Left lobe of liver (tissue), 2 donors: Measurements from ENCODE around the gene PCDHA10. TPM values are rescaled to one million over a fixed set of nuclear protein-coding genes. Genes with fewer than 3 reads are reported as not detected.
"Not testable (repeated sequence)": the region's sequence is repeated elsewhere in the genome, so short reads cannot be mapped to it uniquely, and the experiment has no call there.

Experiments
- ATAC-seq: fragments of 200-7000 bp; cut with Tn5 transposase; one replicate; pipeline ENCODE4 v1.9.1; 2020; ENCODE audit warnings: mild to moderate bottlenecking, moderate library complexity
- DNase-seq: peaks from one replicate; pipeline ENCODE4 v3.0.0-alpha.2; 2020; ENCODE audit warnings: low spot score
- total RNA-seq: library from RNA; stranded (reverse); gene quantifications from one replicate; pipeline ENCODE4 v1.2.1, GENCODE V29; 2021
- donor health status: DM: no; HTN: no; CAD: no; lungs with moderate emphysema.
- donor health status: DM: no; HTN: yes; CAD: no.

PCDHA10 gene
- total RNA-seq, result not detected

- no peak for ATAC-seq
These were observed at the start of gene PCDHA10 for GRCh38 chr5:140855772-140856674. Gene PCDHA10, plus strand, starts transcription at chr5:140855897. Its CDS starts 152 bp downstream, at chr5:140856049.

GRCh38 chr5:140806834-140807775 lies 48.6 kb upstream of the PCDHA10 start, which contains the start of gene PCDHA4:
Gene PCDHA4, plus strand, starts transcription at chr5:140807068.
- DNase-seq (no peak), ATAC-seq (no peak)

More at GRCh38 chr5:140855772-140856674, at the start of gene PCDHA10:
- DNase-seq, result no peak

- not testable (repeated sequence) for ATAC-seq, DNase-seq
These were observed 47.3 kb upstream of the PCDHA10 start for GRCh38 chr5:140808241-140808888.

- ATAC-seq (no peak), DNase-seq (no peak)
These were observed 46.8 kb upstream of the PCDHA10 start for GRCh38 chr5:140808889-140809291.

DNA sequence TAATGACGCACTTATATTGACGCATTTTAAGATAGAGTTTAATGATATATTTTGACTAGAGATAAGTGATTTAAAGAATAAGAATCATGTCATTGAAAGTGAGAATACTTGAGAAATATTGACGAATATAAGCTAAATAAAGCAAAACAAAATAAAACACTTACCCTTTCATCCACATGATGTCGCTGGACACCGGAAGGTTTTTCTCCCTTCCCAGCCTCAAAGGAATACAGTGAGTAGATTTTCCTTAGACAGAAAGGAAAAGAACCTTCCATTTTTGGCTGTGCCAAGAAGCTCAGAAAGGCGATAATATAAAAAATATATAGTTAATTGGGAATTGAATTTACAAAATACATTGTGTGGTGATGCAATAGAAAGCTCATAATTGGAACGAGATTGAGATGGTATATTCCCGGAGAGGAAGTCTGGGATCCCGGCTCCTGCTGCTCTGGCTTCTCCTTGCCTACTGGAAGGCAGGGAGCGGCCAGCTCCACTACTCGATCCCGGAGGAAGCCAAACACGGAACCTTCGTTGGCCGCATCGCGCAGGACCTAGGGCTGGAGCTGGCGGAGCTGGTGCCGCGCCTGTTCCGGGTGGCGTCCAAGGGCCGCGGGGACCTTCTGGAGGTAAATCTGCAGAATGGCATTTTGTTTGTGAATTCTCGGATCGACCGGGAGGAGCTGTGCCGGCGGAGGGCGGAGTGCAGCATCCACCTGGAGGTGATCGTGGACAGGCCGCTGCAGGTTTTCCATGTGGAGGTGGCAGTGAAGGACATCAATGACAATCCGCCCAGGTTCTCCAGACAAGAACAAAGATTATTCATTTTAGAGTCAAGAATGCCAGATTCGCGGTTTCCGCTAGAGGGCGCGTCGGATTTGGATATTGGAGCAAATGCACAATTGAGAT lies 34.1 kb upstream of the PCDHA10 start, which contains the start of gene PCDHA5:
Gene PCDHA5 (plus strand): TSS at position 239 of the 906 bp plus-strand sequence.
- DNase-seq (no peak), ATAC-seq (no peak)

GRCh38 chr5:140822281-140822629 lies 33.4 kb upstream of the PCDHA10 start:
- ATAC-seq, result no peak
- DNase-seq, result no peak

DNA sequence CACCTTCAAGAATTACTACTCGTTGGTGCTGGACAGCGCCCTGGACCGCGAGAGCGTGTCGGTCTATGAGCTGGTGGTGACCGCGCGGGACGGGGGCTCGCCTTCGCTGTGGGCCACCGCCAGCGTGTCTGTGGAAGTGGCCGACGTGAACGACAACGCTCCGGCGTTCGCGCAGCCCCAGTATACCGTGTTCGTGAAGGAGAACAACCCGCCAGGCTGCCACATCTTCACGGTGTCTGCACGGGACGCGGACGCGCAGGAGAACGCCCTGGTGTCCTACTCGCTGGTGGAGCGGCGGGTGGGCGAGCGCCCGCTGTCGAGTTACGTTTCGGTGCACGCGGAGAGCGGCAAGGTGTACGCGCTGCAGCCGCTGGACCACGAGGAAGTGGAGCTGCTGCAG lies 32.7 kb upstream of the PCDHA10 start:
- ATAC-seq, DNase-seq: not testable (repeated sequence)

DNA sequence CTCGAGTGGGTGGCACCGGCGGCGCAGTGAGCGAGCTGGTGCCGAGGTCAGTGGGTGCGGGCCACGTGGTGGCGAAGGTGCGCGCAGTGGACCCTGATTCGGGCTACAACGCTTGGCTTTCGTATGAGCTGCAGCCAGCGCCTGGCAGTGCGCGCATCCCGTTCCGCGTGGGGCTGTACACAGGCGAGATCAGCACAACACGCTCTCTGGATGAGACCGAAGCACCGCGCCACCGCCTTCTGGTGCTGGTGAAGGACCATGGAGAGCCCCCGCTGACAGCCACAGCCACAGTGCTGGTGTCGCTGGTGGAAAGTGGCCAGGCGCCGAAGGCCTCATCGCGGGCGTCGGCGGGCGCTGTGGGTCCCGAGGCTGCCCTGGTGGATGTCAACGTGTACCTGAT lies 32.2 kb upstream of the PCDHA10 start:
- ATAC-seq, result no peak
- DNase-seq, result no peak

DNA sequence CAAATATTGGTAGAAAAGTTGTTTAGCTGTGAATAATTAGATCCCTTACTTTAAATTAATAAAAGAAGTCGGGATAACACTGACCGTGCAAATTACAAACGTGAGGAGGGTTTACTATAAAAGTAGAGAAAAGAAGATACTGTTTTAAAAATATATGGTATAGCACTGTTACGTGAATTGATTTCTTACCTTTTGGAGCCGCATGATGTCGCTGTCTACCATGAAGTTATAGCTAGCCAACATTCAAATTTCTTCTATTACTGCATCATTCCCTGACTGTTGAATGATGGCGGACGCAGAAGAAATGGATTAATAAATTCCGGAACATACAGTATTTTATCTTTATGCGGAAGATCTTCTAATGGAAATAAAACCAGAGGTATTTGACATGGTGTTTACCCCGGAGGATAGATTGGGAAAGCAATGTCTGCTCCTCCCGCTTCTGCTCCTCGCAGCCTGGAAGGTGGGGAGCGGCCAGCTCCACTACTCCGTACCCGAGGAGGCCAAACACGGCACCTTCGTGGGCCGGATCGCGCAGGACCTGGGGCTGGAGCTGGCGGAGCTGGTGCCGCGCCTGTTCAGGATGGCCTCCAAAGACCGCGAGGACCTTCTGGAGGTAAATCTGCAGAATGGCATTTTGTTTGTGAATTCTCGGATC lies 27.9 kb upstream of the PCDHA10 start, which contains the start of gene PCDHA6:
Gene PCDHA6 (plus strand): TSS at position 257 of the 658 bp plus-strand sequence. CDS start 132 bp downstream, at position 389.
- ATAC-seq, result no peak
- DNase-seq, result no peak

GRCh38 chr5:140828362-140828737 lies 27.3 kb upstream of the PCDHA10 start:
- DNase-seq, result no peak
- ATAC-seq, result no peak

DNA sequence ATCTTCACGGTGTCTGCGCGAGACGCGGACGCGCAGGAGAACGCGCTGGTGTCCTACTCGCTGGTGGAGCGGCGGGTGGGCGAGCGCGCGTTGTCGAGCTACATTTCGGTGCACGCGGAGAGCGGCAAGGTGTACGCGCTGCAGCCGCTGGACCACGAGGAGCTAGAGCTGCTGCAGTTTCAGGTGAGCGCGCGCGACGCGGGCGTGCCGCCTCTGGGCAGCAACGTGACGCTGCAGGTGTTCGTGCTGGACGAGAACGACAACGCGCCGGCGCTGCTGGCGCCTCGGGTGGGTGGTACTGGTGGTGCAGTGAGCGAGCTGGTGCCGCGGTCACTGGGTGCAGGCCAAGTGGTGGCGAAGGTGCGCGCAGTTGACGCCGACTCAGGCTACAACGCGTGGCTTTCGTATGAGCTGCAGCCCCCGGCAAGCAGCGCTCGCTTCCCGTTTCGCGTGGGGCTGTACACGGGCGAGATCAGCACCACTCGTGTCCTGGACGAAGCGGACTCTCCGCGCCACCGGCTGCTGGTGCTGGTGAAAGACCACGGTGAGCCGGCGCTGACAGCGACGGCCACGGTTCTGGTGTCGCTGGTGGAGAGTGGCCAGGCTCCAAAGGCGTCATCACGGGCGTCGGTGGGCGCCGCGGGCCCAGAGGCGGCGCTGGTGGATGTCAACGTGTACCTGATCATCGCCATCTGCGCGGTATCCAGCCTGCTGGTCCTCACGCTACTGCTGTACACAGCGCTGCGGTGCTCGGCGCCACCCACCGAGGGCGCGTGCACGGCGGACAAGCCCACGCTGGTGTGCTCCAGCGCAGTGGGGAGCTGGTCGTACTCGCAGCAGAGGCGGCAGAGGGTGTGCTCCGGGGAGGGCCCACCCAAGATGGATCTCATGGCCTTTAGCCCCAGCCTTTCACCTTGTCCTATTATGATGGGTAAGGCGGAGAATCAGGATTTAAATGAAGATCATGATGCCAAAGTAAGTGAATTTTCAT lies 25.9 kb upstream of the PCDHA10 start:
- not testable (repeated sequence) for DNase-seq, ATAC-seq

GRCh38 chr5:140833993-140834392 lies 21.7 kb upstream of the PCDHA10 start, which contains the start of gene PCDHA7:
Gene PCDHA7, plus strand, starts transcription at chr5:140834269. Its CDS starts 115 bp downstream, at chr5:140834384.
- ATAC-seq, result no peak
- no peak for DNase-seq

GRCh38 chr5:140834439-140835008 lies 21.2 kb upstream of the PCDHA10 start:
- DNase-seq, ATAC-seq: not testable (repeated sequence)

DNA sequence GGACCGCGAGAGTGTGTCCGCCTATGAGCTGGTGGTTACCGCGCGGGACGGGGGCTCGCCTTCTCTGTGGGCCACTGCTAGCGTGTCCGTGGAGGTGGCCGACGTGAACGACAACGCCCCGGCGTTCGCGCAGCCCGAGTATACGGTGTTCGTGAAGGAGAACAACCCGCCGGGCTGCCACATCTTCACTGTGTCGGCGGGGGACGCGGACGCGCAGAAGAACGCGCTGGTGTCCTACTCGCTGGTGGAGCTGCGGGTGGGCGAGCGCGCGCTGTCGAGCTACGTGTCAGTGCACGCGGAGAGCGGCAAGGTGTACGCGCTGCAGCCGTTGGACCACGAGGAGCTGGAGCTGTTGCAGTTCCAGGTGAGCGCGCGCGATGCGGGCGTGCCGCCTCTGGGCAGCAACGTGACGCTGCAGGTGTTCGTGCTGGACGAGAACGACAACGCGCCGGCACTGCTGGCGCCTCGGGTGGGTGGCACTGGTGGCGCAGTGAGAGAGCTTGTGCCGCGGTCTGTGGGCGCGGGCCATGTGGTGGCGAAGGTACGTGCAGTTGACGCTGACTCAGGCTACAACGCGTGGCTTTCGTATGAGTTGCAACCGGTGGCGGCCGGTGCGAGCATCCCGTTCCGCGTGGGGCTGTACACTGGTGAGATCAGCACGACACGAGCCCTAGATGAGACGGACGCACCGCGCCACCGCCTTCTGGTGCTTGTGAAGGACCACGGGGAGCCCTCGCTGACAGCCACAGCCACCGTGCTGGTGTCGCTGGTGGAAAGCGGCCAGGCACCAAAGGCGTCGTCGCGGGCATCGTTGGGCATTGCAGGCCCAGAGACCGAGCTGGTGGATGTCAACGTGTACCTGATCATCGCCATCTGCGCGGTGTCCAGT lies 19.8 kb upstream of the PCDHA10 start:
- ATAC-seq, result no peak
- DNase-seq, result no peak

- DNase-seq (no peak), ATAC-seq (no peak)
These were observed 14.4 kb upstream of the PCDHA10 start, which contains the start of gene PCDHA8 for GRCh38 chr5:140840978-140841962. Gene PCDHA8, plus strand, starts transcription at chr5:140841187. Its CDS starts 135 bp downstream, at chr5:140841322.
